ENCODE data around the gene ABCA3. TPM values are rescaled to one million over a fixed set of nuclear protein-coding genes. Genes with fewer than 3 reads are reported as not detected.

Gene ABCA3
- total and polyA plus RNA-seq, 2 donors (not counting 1 experiment from before 2014, with no cell fraction given): 1.7 to 6.1 TPM

DNA sequence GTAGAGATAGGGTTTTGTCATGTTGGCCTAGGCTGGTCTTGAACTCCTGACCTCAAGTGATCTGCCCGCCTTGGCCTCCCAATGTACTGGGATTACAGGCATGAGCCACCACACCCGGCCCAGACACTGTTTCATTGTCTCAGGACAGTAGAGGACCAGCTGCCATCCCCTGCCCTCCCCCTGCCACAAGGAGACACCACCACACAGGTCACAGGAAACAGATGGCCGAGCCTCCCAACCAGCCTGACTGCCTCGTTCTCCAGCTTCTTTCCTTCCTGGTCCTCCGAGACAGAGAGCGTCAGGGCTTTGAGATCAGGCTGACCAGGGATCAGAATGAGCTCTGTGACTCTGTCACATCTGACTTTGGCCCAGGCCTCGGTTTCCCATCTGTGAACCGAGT lies 51.8 kb downstream of the ABCA3 start:
- Histone ChIP-seq H3K79me2 (ENCODE audit: control insufficient read depth, insufficient read depth, low read length) (no peaks in the 10 kb centered on the region), H3K9me3 (ENCODE audit: control insufficient read depth, insufficient read depth, low read depth, low read length) (no peaks in the 10 kb centered on the region), H3K4me3 (replicated peaks in 1 of 4; ENCODE audit: control extremely low read depth in 1 of 4, insufficient read depth in 1 of 4, low read depth in 3 of 4, low read length in 4 of 4) (no peak overlapping the region), H3K27ac (ENCODE audit: insufficient read depth, low read length) (no peak overlapping the region), H3K9ac (ENCODE audit: insufficient read depth, low read length) (no peak overlapping the region), H3K36me3 (ENCODE audit: control insufficient read depth, insufficient read depth, low read length) (no peaks in the 10 kb centered on the region), H3K27me3 (ENCODE audit: control insufficient read depth, insufficient read depth, low read length) (no peaks in the 10 kb centered on the region), H3K4me1 (ENCODE audit: control insufficient read depth, extremely low read depth, insufficient read depth, low read length) (no peaks in the 10 kb centered on the region), H3K4me2 (ENCODE audit: extremely low read depth, insufficient read depth, low read length) (no peak overlapping the region), H4K20me1 (ENCODE audit: control insufficient read depth, extremely low read depth, insufficient read depth, low read length) (no peaks in the 10 kb centered on the region), H2AFZ (ENCODE audit: low read length) (no peak overlapping the region)
- no peak for TF ChIP-seq EZH2 (IDR thresholded peaks at IDR 0.05; ENCODE audit: low read length, missing control alignments)
- TF ChIP-seq, protein P1, sequence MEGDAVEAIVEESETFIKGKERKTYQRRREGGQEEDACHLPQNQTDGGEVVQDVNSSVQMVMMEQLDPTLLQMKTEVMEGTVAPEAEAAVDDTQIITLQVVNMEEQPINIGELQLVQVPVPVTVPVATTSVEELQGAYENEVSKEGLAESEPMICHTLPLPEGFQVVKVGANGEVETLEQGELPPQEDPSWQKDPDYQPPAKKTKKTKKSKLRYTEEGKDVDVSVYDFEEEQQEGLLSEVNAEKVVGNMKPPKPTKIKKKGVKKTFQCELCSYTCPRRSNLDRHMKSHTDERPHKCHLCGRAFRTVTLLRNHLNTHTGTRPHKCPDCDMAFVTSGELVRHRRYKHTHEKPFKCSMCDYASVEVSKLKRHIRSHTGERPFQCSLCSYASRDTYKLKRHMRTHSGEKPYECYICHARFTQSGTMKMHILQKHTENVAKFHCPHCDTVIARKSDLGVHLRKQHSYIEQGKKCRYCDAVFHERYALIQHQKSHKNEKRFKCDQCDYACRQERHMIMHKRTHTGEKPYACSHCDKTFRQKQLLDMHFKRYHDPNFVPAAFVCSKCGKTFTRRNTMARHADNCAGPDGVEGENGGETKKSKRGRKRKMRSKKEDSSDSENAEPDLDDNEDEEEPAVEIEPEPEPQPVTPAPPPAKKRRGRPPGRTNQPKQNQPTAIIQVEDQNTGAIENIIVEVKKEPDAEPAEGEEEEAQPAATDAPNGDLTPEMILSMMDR (conservative IDR thresholded peaks at IDR 0.05 in 1 of 2, IDR thresholded peaks at IDR 0.05 in 1 of 2; ENCODE audit: low read depth in 1 of 2, low read length in 2 of 2): no peak
- no peak for DNase-seq (ENCODE audit: low read depth in 2 of 2)

DNA sequence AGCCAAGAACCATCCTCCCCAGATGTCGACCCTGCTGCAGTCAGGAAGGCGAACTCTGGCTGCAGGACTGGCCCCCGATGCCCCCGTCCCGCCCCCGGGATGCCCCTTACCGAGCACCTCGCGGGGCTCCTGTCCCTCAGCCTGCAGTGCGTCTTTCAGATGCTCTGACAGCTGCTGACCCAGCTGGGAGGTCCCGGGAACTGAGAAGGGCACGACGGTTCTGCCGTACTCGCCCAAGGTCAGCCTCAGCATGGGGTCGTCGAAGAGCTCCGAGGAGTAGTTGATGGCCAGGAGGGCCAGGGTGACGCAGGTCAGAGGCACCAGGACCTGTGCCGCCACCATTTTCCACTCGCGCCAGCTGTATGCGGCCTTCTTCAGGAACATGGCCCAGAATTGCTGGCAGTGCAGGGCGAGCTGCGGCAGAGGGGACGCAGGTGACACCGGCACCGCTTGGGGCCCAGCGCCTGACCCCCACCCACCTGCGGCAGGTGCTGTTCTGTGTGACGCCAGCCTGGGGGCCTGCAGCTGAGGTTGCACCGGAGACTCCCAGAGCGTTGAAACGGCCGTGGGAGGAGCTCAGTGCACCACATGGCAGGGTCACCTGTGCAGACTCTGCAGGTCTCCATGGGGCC lies 52.5 kb downstream of the ABCA3 start:
- Histone ChIP-seq H3K4me1 (ENCODE audit: control insufficient read depth, extremely low read depth, insufficient read depth, low read length) (no peaks in the 10 kb centered on the region), H4K20me1 (ENCODE audit: control insufficient read depth, extremely low read depth, insufficient read depth, low read length) (no peaks in the 10 kb centered on the region), H3K9ac (ENCODE audit: insufficient read depth, low read length) (no peak overlapping the region)

GRCh38 chr16:2286550-2286949 lies 54.0 kb downstream of the ABCA3 start:
- no peaks in the 10 kb centered on the region for H3K4me1 ChIP-seq (ENCODE audit: control insufficient read depth, extremely low read depth, insufficient read depth, low read length)
- TF ChIP-seq, protein P1 (conservative IDR thresholded peaks at IDR 0.05 in 1 of 2, IDR thresholded peaks at IDR 0.05 in 1 of 2; ENCODE audit: low read depth in 1 of 2, low read length in 2 of 2): no peak
- no peak for TF ChIP-seq EZH2 (IDR thresholded peaks at IDR 0.05; ENCODE audit: low read length, missing control alignments)
- H3K27me3 ChIP-seq (ENCODE audit: control insufficient read depth, insufficient read depth, low read length): no peaks in the 10 kb centered on the region
- no peak overlapping the region for H3K4me2 ChIP-seq (ENCODE audit: extremely low read depth, insufficient read depth, low read length)
- H3K4me3 ChIP-seq (replicated peaks in 1 of 4; ENCODE audit: control extremely low read depth in 1 of 4, insufficient read depth in 1 of 4, low read depth in 3 of 4, low read length in 4 of 4): no peak overlapping the region
- DNase-seq (ENCODE audit: low read depth in 2 of 2): no peak
- no peak overlapping the region for H3K9ac ChIP-seq (ENCODE audit: insufficient read depth, low read length)
- no peaks in the 10 kb centered on the region for H3K79me2 ChIP-seq (ENCODE audit: control insufficient read depth, insufficient read depth, low read length)
- H3K36me3 ChIP-seq (ENCODE audit: control insufficient read depth, insufficient read depth, low read length): no peaks in the 10 kb centered on the region
- no peak overlapping the region for H2AFZ ChIP-seq (ENCODE audit: low read length)
- H3K27ac ChIP-seq (ENCODE audit: insufficient read depth, low read length): no peak overlapping the region
- no peaks in the 10 kb centered on the region for H3K9me3 ChIP-seq (ENCODE audit: control insufficient read depth, insufficient read depth, low read depth, low read length)
- H4K20me1 ChIP-seq (ENCODE audit: control insufficient read depth, extremely low read depth, insufficient read depth, low read length): no peaks in the 10 kb centered on the region

More for the DNA sequence above, 52.5 kb downstream of the ABCA3 start:
- no peak overlapping the region for H3K27ac ChIP-seq (ENCODE audit: insufficient read depth, low read length)
- no peak for DNase-seq (ENCODE audit: low read depth in 2 of 2)
- H3K27me3 ChIP-seq (ENCODE audit: control insufficient read depth, insufficient read depth, low read length): no peaks in the 10 kb centered on the region
- no peak overlapping the region for H3K4me3 ChIP-seq (replicated peaks in 1 of 4; ENCODE audit: control extremely low read depth in 1 of 4, insufficient read depth in 1 of 4, low read depth in 3 of 4, low read length in 4 of 4)
- no peaks in the 10 kb centered on the region for H3K9me3 ChIP-seq (ENCODE audit: control insufficient read depth, insufficient read depth, low read depth, low read length)
- no peak overlapping the region for H2AFZ ChIP-seq (ENCODE audit: low read length)
- no peaks in the 10 kb centered on the region for H3K36me3 ChIP-seq (ENCODE audit: control insufficient read depth, insufficient read depth, low read length)
- no peaks in the 10 kb centered on the region for H3K79me2 ChIP-seq (ENCODE audit: control insufficient read depth, insufficient read depth, low read length)
- no peak for TF ChIP-seq EZH2 (IDR thresholded peaks at IDR 0.05; ENCODE audit: low read length, missing control alignments)
- TF ChIP-seq, protein P1 (conservative IDR thresholded peaks at IDR 0.05 in 1 of 2, IDR thresholded peaks at IDR 0.05 in 1 of 2; ENCODE audit: low read depth in 1 of 2, low read length in 2 of 2): no peak
- no peak overlapping the region for H3K4me2 ChIP-seq (ENCODE audit: extremely low read depth, insufficient read depth, low read length)

Data from fibroblast of lung (primary cell).